GM18873 (cell line): Measurements from ENCODE around the gene DCHS1.
"Not testable (repeated sequence)": the region's sequence is repeated elsewhere in the genome, so short reads cannot be mapped to it uniquely, and the experiment has no call there.

ENCODE experiments used
- ATAC-seq: cut with Tn5 transposase; IDR thresholded peaks from one replicate; pipeline ENCODE4 v1.9.1; 2021; ENCODE audit warnings: mild to moderate bottlenecking, moderate library complexity, moderate number of reproducible peaks; ENCODE audit not compliant: unreplicated experiment, low FRiP score

The DCHS1 gene

GRCh38 chr11:6655790-6656583 lies at the start of gene DCHS1:
TSS of gene DCHS1 (minus strand) at chr11:6655809. CDS start at chr11:6641613, 14,196 bp downstream.
- ATAC-seq: no peak

DNA sequence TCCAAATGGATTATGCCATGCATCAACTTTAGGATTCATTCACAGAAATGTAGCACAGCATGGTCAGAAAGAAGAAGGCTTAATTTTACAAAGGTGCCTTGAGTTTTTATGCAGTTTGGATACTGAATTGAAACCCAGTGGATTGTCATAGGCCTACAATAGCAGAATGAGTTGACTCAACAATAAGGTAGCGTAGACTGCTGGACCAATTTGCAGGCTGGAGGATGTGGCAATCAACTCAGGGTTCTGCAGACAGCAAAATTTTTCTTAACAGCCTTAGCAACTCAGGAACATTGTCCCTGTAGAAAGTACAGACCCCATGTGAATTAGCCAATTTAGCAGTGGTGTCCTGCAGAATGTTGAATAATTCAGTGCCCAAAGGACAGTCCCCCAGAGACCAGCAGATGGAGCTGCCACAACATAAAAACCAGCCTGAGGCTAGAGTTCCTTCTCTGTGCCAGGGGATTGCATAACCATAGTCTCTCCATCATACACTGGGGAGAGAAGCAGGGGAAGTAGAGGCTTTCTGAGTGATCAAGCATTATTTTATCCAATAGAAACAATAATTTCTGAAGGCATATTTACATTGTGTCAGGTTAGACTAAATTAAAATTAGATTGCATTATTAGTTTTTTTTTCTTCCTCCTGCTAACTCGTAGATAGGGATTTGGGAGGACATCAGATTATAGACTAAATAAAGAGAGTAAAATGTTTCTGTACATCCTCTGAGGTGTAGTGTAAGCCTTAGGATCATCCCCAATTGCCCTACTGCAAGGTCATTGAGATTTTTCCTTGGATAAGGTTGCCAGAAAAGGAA lies 47.8 kb upstream of the DCHS1 start:
- ATAC-seq: no peak

GRCh38 chr11:6701955-6702354 lies 46.3 kb upstream of the DCHS1 start:
- not testable (repeated sequence) for ATAC-seq

- ATAC-seq: no peak
Observed at GRCh38 chr11:6695377-6695776, 39.8 kb upstream of the DCHS1 start.

GRCh38 chr11:6694229-6694535 lies 38.6 kb upstream of the DCHS1 start:
- ATAC-seq: no peak

- ATAC-seq: no peak
Observed at GRCh38 chr11:6693342-6694228, 38.0 kb upstream of the DCHS1 start.

DNA sequence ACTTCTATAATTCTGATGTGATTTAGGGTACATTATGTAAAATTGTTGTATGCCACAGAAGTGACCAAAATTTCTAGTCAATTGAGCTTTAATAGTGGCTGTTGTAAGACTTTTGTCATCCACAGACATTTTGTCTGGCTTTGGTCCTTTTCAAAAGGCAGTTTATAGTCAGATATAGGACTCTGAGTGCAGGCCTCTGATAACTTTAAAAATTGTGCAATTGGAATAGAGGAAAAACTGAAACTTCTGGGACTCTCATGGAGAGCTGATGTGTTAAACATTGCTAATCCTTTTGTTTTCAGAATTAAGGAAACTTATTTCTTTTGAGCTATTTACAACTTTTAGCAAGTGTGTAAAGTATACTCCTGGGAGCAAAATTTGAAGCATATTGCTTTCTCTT lies 36.5 kb upstream of the DCHS1 start:
- ATAC-seq: no peak

DNA sequence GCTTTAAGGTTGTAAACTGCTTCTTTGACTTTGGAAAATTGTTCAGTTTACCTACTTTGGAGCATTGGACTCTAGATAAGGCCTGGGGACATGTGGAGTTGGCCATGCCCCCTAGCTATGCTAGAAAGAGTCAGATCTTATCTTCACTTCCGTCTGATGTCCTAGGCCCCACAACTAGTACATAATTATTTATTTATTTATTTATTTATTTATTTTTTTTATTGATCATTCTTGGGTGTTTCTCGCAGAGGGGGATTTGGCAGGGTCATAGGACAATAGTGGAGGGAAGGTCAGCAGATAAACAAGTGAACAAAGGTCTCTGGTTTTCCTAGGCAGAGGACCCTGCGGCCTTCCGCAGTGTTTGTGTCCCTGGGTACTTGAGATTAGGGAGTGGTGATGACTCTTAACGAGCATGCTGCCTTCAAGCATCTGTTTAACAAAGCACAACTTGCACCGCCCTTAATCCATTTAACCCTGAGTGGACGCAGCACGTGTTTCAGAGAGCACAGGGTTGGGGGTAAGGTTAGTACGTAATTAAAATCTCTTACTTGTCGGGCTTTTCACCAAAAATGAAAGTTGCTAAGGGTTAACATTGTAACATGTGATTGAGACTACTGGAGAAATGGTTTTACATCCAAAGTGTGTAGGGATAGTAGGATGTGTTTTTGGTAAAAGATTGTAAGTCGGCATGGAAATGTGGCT lies 35.0 kb upstream of the DCHS1 start:
- not testable (repeated sequence) for ATAC-seq

GRCh38 chr11:6687876-6688275 lies 32.3 kb upstream of the DCHS1 start:
- no peak for ATAC-seq

DNA sequence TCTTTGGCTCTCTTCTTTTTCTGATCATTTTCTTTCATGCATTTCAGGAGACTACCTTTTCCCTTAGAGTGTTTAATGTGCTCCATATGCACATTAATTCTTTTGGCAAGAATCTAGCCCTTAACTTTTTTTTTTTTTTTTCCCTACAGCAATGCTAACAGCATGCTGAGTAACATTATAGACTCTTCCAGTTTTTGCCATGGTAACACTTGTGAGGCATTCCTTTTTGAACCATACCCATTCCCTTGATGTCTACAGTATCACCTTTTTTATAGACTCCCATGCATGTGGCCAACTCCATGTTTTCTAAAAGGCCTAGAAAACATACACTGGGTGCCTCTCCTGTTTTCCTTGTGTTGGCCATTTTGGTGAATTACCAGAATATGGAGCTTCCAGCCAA lies 30.4 kb upstream of the DCHS1 start:
- no peak for ATAC-seq

GRCh38 chr11:6684068-6684467 lies 28.5 kb upstream of the DCHS1 start:
- ATAC-seq: not testable (repeated sequence)

DNA sequence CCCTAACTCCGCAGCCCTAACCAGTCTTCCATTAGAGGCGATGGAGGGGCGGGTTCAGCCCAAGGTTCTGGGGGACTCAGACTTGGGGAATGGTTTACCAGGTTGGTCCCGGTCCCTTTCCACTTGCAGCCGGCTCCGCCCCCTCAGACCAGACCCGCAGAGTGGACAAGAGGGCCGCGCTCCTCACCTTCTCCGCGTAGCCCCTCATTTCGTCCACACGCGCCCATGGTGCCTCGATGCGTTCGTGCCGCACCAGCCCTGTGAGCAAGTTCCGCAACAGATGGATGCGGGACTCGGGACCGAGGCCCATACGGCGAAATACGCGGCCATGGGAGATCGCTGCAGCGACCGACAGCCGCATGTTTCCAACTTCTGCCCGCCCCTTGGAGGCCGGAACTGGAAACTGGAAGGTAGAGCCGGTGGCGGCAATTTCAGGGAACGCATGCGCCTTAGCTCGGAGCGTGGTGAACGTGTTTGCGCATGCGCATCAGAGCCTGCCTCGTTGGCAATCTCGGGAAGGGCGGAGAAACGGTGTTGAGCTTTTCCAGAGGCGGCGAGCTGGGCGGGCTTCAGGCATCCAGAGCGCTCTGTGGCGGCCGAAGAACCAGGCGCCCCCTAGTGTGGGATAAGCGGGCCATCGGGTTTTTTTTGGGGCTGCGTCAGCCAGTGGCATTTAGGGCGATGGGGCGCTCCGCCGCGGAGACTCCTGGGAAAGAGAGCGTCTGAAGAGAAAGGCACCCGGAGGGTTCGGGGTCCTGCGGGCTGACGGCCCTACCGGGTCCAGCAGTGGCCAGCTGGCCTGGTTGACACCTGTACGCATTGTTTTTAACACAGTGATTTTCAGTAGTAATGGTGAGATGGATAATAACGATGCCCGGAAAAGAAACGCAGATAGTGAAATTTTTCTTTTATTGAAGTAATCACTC lies 27.6 kb upstream of the DCHS1 start, which contains the start of gene MRPL17:
TSS of gene MRPL17 (minus strand) at position 405 of the 926 bp plus-strand sequence. CDS start at position 361, 44 bp downstream.
- peak; percentile 93 for ATAC-seq

GRCh38 chr11:6682591-6682935 lies 27.0 kb upstream of the DCHS1 start:
- ATAC-seq: peak; percentile 1

- ATAC-seq: no peak
Observed at GRCh38 chr11:6681949-6682348, 26.3 kb upstream of the DCHS1 start.

- ATAC-seq: no peak
Observed at GRCh38 chr11:6681505-6681904, 25.9 kb upstream of the DCHS1 start.

DNA sequence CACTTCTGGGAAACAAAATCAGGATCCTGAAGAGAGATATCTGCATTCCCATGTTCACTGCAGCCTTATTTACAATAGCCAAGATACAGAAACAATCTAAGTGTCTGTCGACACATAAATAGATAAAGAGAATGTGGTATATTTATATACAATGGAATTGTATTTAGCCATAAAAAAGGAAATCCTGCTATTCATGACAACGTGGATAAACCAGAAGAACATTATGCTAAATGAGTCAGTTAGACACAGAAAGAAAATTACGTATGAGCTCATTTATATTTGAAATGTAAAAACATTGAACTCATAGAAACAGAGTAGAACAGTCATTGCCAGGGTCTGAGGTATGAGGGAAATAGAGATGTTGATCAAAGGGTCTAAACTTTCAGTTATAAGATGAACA lies 21.4 kb upstream of the DCHS1 start:
- ATAC-seq: no peak

- ATAC-seq: no peak
Observed at GRCh38 chr11:6674862-6675261, 19.3 kb upstream of the DCHS1 start.

DNA sequence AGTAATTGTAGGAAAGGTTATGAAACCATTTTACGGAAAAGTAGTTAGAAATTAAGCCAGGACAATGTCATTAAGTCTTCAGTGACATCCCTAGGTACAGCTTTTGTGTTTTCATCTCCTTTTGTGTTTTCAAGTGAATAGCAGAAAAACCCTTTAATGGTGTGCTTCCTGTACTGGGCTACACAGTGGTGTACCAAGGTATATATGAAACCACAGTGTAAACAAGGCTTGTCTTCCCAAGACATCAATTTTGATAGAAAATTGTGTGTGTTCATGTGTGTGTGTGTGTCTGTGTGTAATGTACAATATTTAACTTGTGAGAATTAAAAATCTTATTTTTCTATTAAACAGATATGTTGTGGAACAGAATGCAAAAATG lies 18.6 kb upstream of the DCHS1 start:
- no peak for ATAC-seq

GRCh38 chr11:6673523-6674218 lies 18.1 kb upstream of the DCHS1 start:
- ATAC-seq: no peak
